Measurements from ENCODE around the gene AGAP5. TPM values are rescaled to one million over a fixed set of nuclear protein-coding genes. Genes with fewer than 3 reads are reported as not detected.
"Not testable (repeated sequence)": the region's sequence is repeated elsewhere in the genome, so short reads cannot be mapped to it uniquely, and the experiment has no call there.

AGAP5 gene
- total RNA-seq, 2 experiments from 2014 or later = 10.2 to 11.3 TPM

- Mint-ChIP-seq H3K4me3 (peak overlapping the region; percentile 33), H3K27ac (no peak overlapping the region), H3K9me3 (no peaks in the 10 kb centered on the region), H3K27me3 (no peaks in the 10 kb centered on the region), H3K36me3 (peaks cover 6% of the 10 kb centered on the region), H3K4me1 (peaks cover 11% of the 10 kb centered on the region)
- POLR2A ChIA-PET = interaction anchor here (0.6 to 4.0 kb wide), 7 partner anchors 12 to 540 kb away, joined by 3 to 47 read pairs (median 4); partner anchors contain the start of gene SEC24C
- no peak for DNase-seq
- no peak for ATAC-seq (ENCODE audit: low read depth)
Measured at GRCh38 chr10:73731588-73732375, 33.9 kb upstream of the AGAP5 start.

- Mint-ChIP-seq H3K27me3 (no peaks in the 10 kb centered on the region), H3K4me3 (peak overlapping the region; percentile 99), H3K9me3 (no peaks in the 10 kb centered on the region), H3K36me3 (peaks cover 13% of the 10 kb centered on the region), H3K4me1 (peaks cover 15% of the 10 kb centered on the region), H3K27ac (peak overlapping the region; percentile 97)
- POLR2A ChIA-PET = interaction anchor here (0.8 to 4.0 kb wide), 9 partner anchors 13 to 150 kb away, joined by 3 to 47 read pairs (median 3); partner anchors contain the start of genes CHCHD1 and SEC24C
- ATAC-seq (ENCODE audit: low read depth) (peak; percentile 92), DNase-seq (peak; percentile 94)
Measured at GRCh38 chr10:73730153-73730906, 32.4 kb upstream of the AGAP5 start.

DNA sequence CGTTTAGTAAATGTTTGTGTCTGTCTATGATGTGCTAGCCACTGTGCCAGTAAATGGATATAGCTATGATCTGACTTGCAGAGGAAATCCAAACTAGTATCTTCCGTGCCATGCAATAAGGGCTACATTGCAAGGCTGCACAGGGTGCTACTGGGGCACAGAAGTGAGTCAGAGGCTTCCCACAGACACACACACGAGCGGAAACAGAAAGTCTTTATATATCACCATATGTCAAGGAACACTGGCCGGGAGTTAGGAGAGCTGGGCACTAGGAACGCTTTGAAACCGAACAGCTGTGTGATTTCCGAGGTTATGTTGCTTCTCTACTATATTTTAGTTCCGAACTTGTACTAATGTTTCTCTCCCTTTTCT lies 31.9 kb upstream of the AGAP5 start:
- DNase-seq (peak; percentile 41), ATAC-seq (ENCODE audit: low read depth) (peak; percentile 17)
- Mint-ChIP-seq H3K4me3 (peak overlapping the region; percentile 99), H3K36me3 (peaks cover 12% of the 10 kb centered on the region), H3K4me1 (peaks cover 15% of the 10 kb centered on the region), H3K27ac (peak overlapping the region; percentile 97)
- POLR2A ChIA-PET = interaction anchor here (1.4 to 4.0 kb wide), 4 partner anchors 14 to 52 kb away, joined by 3 to 47 read pairs (median 14); partner anchors contain the start of genes CHCHD1 and SEC24C
- not testable (repeated sequence) for H3K9me3 Mint-ChIP-seq, H3K27me3 Mint-ChIP-seq

DNA sequence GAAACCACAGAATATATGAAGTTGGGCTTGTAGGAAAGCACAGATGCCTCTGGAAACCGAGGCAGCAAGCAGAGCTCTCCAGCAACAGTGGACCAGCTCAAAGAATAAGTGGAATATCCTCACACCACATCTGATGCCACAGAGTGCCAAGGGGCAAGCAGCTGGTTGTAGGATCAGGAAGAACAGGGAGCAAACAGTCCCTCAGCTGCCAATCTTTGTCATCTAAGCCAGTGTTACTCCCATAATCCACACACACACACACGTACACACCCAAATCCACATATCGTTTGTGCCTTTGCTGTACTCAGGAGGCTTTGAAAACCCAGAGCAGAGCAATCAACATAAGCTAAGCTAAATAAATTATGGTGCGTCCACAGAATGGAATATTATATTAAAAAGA lies 25.6 kb upstream of the AGAP5 start:
- Mint-ChIP-seq H3K36me3 (peaks cover 14% of the 10 kb centered on the region), H3K27ac (no peak overlapping the region), H3K4me1 (peaks cover 8% of the 10 kb centered on the region), H3K4me3 (no peak overlapping the region), H3K9me3 (no peaks in the 10 kb centered on the region), H3K27me3 (no peaks in the 10 kb centered on the region)
- POLR2A ChIA-PET = no interaction called here
- no peak for ATAC-seq (ENCODE audit: low read depth)
- DNase-seq = no peak

DNA sequence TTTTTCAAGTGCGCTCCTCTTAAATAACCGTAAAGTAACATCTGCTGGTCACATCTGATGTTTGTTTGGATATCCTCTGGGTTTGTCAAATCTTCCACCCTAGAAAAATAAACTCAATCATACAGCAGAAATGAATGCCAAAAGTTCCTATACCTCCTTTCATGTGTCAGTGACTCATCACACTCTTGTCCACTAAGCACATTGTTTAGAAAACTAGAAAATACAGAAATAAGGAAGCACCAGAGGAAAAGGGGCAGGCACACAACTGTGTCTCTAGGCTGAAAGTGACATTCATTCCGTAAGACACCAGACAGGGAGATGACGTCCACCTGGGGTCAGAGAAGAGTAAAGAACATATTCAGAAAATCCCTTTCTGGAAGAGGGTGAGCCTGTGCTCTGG lies 22.7 kb upstream of the AGAP5 start:
- H3K9me3 Mint-ChIP-seq; DNase-seq; H3K27ac Mint-ChIP-seq; H3K36me3 Mint-ChIP-seq; H3K4me1 Mint-ChIP-seq; H3K4me3 Mint-ChIP-seq; H3K27me3 Mint-ChIP-seq; ATAC-seq (ENCODE audit: low read depth); POLR2A ChIA-PET: not testable (repeated sequence)

DNA sequence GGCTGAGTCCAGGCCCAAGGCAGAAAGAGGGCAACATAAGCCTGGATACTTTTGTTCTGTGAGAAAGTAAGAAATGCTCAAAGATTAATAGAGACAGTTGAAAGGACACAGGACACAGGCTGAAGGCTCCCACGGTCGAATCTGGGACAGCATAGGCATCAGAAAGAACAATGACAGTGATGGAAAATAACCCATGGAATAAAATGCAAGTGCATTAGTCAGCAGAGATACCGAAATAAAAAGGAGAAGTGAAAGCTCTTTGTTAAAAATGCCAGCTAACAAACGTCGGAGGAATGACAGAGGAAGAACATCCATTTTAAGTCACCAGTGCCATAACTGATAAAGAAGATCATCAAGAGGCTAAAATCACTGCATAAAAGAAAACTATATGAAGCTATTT lies 19.6 kb upstream of the AGAP5 start:
- POLR2A ChIA-PET = no interaction called here
- H3K9me3 Mint-ChIP-seq = no peaks in the 10 kb centered on the region
- no peak overlapping the region for H3K4me3 Mint-ChIP-seq
- peaks cover 4% of the 10 kb centered on the region for H3K4me1 Mint-ChIP-seq
- peaks cover 8% of the 10 kb centered on the region for H3K36me3 Mint-ChIP-seq
- no peaks in the 10 kb centered on the region for H3K27me3 Mint-ChIP-seq
- H3K27ac Mint-ChIP-seq = no peak overlapping the region
- ATAC-seq (ENCODE audit: low read depth) = no peak
- no peak for DNase-seq

GRCh38 chr10:73716251-73716650 lies 18.3 kb upstream of the AGAP5 start:
- Mint-ChIP-seq H3K4me1 (peaks cover 4% of the 10 kb centered on the region), H3K27ac (no peak overlapping the region), H3K4me3 (no peak overlapping the region), H3K9me3 (no peaks in the 10 kb centered on the region), H3K27me3 (no peaks in the 10 kb centered on the region), H3K36me3 (peaks cover 12% of the 10 kb centered on the region)
- POLR2A ChIA-PET = no interaction called here
- DNase-seq (no peak), ATAC-seq (ENCODE audit: low read depth) (no peak)

DNA sequence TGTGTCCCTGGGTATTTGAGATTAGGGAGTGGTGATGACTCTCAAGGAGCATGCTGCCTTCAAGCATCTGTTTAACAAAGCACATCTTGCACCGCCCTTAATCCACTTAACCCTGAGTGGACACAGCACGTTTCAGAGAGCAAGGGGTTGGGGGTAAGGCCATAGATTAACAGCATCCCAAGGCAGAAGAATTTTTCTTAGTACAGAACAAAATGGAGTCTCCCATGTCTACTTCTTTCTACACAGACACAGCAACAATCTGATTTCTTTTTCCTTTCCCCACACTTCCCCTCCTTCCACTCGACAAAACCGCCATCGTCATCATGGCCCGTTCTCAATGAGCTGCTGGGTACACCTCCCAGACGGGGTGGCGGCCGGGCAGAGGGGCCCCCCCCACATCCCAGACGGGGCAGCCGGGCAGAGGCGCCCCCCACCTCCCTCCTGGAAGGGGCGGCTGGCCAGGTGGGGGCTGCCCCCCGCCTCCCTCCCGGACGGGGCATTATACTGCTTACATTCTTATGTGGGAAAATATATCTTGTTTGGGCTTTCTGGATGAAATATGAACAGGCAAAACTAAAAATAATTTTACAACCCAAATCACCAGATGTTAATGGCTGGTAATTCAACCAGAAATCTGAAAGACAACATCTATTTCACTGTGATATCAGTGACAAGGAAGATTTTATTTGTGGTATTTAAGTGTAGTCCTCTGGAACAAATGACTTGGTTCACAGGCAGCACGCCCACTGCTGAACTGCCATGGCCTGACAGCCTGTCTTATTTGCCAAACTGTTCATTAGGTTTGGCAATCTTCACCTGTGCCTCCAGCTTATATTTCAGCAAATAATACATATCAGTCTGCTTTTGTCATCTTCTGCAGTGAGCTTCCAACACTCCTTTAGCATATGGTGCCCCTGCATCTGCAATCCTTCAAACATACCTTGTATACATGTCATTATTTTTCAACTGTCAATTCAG lies 17.6 kb upstream of the AGAP5 start:
- DNase-seq; H3K9me3 Mint-ChIP-seq; H3K27me3 Mint-ChIP-seq; H3K27ac Mint-ChIP-seq; H3K4me1 Mint-ChIP-seq; H3K4me3 Mint-ChIP-seq; POLR2A ChIA-PET; ATAC-seq (ENCODE audit: low read depth): not testable (repeated sequence)
- H3K36me3 Mint-ChIP-seq = peaks cover 12% of the 10 kb centered on the region

GRCh38 chr10:73714483-73714882 lies 16.6 kb upstream of the AGAP5 start:
- H3K27ac Mint-ChIP-seq; H3K9me3 Mint-ChIP-seq; H3K4me1 Mint-ChIP-seq; POLR2A ChIA-PET; ATAC-seq (ENCODE audit: low read depth); DNase-seq; H3K27me3 Mint-ChIP-seq; H3K4me3 Mint-ChIP-seq: not testable (repeated sequence)
- H3K36me3 Mint-ChIP-seq = peaks cover 15% of the 10 kb centered on the region

DNA sequence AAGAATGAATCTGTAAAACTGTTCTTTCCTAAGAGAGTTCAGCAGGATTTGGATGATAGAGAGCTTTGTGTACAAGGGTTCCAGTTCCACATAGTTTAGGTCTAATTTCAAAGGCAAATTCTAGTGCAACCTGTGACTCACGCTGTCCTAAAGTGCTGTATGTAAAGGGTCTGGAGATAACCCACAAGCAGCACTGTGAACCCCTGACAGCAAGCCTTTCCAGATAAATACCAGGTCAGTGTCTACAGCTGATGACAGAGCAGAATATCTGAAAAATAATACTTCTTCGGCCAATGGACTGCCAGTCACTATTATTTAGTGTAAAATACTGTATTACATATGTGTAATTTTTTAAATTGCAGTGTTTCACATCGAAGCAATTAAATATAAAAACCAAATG lies 16.0 kb upstream of the AGAP5 start:
- POLR2A ChIA-PET; H3K27ac Mint-ChIP-seq; H3K4me1 Mint-ChIP-seq; ATAC-seq (ENCODE audit: low read depth); H3K27me3 Mint-ChIP-seq; DNase-seq; H3K9me3 Mint-ChIP-seq; H3K4me3 Mint-ChIP-seq: not testable (repeated sequence)
- H3K36me3 Mint-ChIP-seq = peaks cover 15% of the 10 kb centered on the region

- ATAC-seq (ENCODE audit: low read depth); DNase-seq; H3K36me3 Mint-ChIP-seq; H3K4me3 Mint-ChIP-seq; H3K4me1 Mint-ChIP-seq; POLR2A ChIA-PET; H3K27ac Mint-ChIP-seq; H3K27me3 Mint-ChIP-seq; H3K9me3 Mint-ChIP-seq: not testable (repeated sequence)
Measured at GRCh38 chr10:73711683-73712082, 13.8 kb upstream of the AGAP5 start.

DNA sequence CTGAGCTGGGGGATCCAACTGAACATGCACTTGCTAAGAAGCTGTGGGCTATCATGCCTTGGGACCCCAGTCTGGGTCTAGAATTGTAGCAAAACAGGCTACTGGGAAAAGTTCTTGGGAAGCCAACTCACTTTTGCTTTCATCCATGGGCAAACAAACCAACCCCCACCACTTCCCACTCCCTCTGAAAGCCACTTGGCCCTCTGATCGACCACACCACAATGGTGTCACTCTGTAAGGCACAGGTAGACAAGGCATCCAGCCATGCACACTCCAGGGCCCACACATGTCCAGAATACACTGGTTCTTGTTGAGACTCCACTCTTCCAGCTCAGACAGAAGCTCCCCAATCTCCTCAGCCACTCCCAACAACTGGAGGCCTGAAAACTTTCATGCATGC lies 10.2 kb upstream of the AGAP5 start:
- H3K27ac Mint-ChIP-seq = not testable (repeated sequence)

DNA sequence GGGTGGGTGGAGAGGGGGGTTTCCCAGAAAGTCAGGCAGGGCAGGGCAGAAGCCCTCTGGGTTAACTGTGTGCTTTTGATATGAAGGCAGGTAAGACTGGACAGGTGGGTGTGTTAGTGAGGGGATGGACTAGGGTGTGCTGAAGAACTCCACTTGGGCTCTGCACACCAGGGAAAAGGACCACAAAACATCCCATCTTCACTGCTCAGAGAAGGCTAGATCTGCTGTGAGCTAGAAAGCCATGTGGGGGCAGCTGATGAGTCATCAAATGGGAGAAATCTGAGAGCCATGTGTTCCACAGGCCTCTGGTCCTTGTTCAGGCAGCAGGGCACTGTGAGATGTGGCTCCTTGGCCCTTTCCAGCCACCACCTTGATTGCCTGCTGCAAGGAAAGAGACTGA lies 9.7 kb upstream of the AGAP5 start:
- H3K9me3 Mint-ChIP-seq; ATAC-seq (ENCODE audit: low read depth); H3K27ac Mint-ChIP-seq: not testable (repeated sequence)

More for the DNA sequence above, 10.2 kb upstream of the AGAP5 start:
- H3K9me3 Mint-ChIP-seq; H3K36me3 Mint-ChIP-seq; DNase-seq; H3K27me3 Mint-ChIP-seq; POLR2A ChIA-PET; ATAC-seq (ENCODE audit: low read depth); H3K4me3 Mint-ChIP-seq; H3K4me1 Mint-ChIP-seq: not testable (repeated sequence)

More for the DNA sequence above, 9.7 kb upstream of the AGAP5 start:
- POLR2A ChIA-PET, H3K36me3 Mint-ChIP-seq, H3K4me3 Mint-ChIP-seq, DNase-seq, H3K27me3 Mint-ChIP-seq, H3K4me1 Mint-ChIP-seq: not testable (repeated sequence)

All from activated naive CD8-positive, alpha-beta T cell treated with anti-CD3 and anti-CD28 coated beads, Interleukin-2, amount 10 ng/mL, durations not matched to agents 7 days and 5 days (primary cell).